ENCODE measurements around the gene SSRP1.

DNA sequence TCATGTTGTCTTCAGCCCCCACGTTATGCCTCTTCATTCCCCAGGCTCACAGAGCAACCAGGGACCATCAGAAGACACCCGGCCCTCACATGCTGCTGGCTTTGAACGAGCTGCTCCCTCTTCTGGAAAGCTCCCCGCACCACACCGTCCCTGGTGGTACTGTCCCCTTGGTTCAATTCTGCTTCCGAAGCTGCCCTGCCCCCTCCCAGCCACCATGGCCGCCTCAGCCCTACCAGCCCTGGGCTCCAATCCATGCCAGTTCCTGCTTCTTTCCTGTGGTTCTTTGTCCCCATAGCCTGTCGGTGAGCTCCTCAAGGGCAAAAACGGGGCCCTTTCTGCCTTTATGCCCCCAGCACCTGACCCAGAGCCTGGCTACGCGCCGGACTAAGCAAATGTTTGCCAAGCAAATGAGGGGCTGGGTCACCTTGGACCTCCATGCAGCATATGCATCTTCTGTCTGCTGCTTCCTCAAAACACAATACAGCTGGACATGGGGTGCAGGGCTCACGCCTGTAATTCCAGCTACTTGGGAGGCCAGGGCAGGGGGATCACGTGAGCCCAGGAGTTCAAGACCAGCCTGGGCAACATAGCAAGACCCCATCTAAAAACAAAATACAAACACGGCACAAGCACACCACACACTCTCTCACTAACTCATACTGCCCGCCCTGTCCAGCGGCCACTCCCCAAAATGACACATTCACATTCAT is 32.3 kb downstream of the SSRP1 start:
- TF ChIP-seq, protein P1, sequence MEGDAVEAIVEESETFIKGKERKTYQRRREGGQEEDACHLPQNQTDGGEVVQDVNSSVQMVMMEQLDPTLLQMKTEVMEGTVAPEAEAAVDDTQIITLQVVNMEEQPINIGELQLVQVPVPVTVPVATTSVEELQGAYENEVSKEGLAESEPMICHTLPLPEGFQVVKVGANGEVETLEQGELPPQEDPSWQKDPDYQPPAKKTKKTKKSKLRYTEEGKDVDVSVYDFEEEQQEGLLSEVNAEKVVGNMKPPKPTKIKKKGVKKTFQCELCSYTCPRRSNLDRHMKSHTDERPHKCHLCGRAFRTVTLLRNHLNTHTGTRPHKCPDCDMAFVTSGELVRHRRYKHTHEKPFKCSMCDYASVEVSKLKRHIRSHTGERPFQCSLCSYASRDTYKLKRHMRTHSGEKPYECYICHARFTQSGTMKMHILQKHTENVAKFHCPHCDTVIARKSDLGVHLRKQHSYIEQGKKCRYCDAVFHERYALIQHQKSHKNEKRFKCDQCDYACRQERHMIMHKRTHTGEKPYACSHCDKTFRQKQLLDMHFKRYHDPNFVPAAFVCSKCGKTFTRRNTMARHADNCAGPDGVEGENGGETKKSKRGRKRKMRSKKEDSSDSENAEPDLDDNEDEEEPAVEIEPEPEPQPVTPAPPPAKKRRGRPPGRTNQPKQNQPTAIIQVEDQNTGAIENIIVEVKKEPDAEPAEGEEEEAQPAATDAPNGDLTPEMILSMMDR (IDR thresholded peaks at IDR 0.05), result no peak
- no peak for TF ChIP-seq POLR2A (IDR thresholded peaks at IDR 0.05)
